Posterior vena cava (tissue), 2 donors: ENCODE results near the gene IL34. TPM values are rescaled to one million over a fixed set of nuclear protein-coding genes. Genes with fewer than 3 reads are reported as not detected.
"Not testable (repeated sequence)": the region's sequence is repeated elsewhere in the genome, so short reads cannot be mapped to it uniquely, and the experiment has no call there.

Experiments used
- DNase-seq: peaks from one replicate; pipeline ENCODE4 v3.0.0-alpha.2; 2020; ENCODE audit warnings: low spot score
- intact Hi-C, 2 donors: fragments of 100-400 bp; cut with DNase I; formaldehyde crosslinking; loops; one replicate each; pipeline versions ENCODE4 v1.14.1 to v1.14.2; 2022 to 2023
- total RNA-seq, 2 donors: library from RNA; stranded (reverse); fragmentation: NEBNext Ultra II Directional; extraction: Animal tissue kit (Norgen Biotek cat#: 25700); gene quantifications; one replicate each; pipeline ENCODE4 v1.2.1, GENCODE V29; 2021
- donor health status: DM: yes; HTN: yes; CAD: no.
- donor health status: DM: yes; HTN: yes; CAD: no.

Gene IL34
- total RNA-seq, 2 donors from 2014 or later, result 4.0 to 4.3 TPM

DNA sequence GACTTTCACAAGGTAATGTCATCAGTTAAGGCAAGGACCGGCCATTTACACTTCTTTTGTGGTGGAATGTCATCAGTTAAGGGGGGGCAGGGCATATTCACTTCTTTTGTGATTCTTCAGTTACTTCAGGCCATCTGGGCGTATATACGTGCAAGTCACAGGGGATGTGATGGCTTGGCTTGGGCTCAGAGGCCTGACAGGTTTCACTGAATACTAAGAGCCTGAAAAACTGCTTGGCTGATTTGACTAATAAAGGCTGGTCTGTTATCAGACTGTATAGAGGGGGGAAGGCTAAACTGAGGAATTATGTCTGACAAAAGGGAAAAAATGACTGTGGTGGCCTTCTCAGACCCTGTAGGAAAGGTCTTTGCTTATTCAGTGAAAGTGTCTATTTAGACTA lies 24.5 kb upstream of the IL34 start:
- intact Hi-C loops, DNase-seq: not testable (repeated sequence)

DNA sequence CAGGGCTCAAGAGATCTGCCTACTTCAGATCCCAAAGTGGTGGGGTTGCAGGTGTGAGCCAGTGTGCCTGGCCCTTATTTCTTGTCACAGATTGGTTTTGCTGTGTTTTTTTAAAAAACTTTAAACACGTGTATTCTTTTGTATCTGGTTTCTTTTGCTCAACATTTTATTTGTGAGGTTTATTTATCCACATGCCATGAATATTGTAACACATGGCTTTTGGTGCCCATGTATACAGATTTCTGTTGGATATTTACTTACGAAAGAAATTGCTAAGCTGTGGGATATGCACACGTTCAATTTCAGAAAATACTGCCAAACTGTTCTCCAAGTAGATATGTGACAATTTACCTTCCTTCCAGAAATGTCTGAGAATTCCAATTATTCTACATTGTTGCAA lies 18.7 kb upstream of the IL34 start:
- no peak for DNase-seq
- intact Hi-C loops, result no loop called here

- no peak for DNase-seq
- intact Hi-C loops, result loop anchor here in 1 of 2 donors (5.0 kb wide), 1 partner anchor 39 kb away; no protein-coding TSS in a partner anchor
Observed at GRCh38 chr16:70630960-70631745, 15.2 kb upstream of the IL34 start.

DNA sequence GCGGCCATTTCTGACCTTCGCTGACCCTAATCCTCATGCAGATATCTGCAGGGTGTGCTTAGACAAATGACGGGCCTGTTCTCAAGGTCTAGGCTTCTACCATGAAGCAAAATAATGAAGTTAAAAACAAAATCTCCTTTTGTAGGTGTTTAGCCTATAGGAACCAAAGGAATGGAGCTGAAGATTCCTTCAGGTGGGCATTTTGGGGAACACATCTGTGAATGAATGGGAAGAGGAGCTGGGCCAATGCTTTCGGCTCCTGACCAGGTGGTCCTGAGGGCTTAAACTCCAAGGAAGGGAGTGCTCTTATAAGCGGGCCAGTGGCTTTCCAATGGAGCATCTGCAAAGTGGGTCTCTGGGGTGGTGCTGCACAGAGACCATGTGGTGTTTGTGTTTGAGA lies 14.1 kb upstream of the IL34 start:
- intact Hi-C loops, result loop anchor here in 1 of 2 donors (5.0 kb wide), 1 partner anchor 40 kb away; no protein-coding TSS in a partner anchor

GRCh38 chr16:70633617-70634016 lies 12.7 kb upstream of the IL34 start:
- intact Hi-C loops, result loop anchor here in 1 of 2 donors (5.0 kb wide), 1 partner anchor 41 kb away; no protein-coding TSS in a partner anchor
- DNase-seq, result not testable (repeated sequence)

More for the DNA sequence above, 14.1 kb upstream of the IL34 start:
- no peak for DNase-seq

- DNase-seq, result no peak
- intact Hi-C loops, result loop anchor here in 1 of 2 donors (5.0 kb wide), 1 partner anchor 43 kb away; no protein-coding TSS in a partner anchor
Observed at GRCh38 chr16:70634861-70635260, 11.5 kb upstream of the IL34 start.

DNA sequence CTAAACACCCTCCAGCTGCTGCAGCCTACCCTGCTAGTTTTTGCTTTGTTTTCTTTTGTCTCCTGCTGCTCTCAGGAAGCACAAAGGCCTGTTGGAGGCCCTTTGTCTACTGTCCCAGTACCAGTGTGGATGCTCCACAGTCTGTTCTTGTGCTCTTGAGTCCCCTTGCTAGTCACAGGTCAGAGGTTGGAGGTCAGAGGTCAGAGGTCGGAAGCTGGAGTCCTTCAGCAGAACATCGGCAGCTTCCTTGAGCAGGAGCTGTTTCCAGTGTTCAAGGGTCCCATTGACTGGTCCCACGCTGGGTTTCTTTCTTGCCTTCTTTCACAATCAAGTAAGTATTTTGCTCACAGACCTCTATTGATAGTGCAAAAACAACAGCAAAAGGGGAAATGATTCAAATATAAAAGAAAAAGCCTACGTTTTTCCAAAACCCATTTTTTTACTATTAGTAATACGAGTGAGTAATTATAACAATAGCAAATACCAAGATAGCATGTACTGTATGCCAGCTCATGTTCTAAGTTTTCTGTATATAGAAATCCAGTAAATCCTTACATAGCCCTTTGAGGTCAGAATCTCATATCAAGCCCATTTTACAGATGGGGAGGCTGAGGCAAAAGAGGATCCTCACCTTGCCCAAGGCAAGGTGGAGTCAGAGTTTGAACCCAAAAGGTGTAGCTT lies 10.9 kb upstream of the IL34 start:
- intact Hi-C loops, result no loop called here
- DNase-seq, result no peak

GRCh38 chr16:70638814-70639792 lies 7.3 kb upstream of the IL34 start:
- DNase-seq, result no peak
- intact Hi-C loops, result no loop called here

- intact Hi-C loops, result loop anchor here in 1 of 2 donors (10.0 kb wide), 2 partner anchors 68 to 278 kb away; no protein-coding TSS in a partner anchor
Observed at GRCh38 chr16:70642633-70643032, 3.7 kb upstream of the IL34 start.

DNA sequence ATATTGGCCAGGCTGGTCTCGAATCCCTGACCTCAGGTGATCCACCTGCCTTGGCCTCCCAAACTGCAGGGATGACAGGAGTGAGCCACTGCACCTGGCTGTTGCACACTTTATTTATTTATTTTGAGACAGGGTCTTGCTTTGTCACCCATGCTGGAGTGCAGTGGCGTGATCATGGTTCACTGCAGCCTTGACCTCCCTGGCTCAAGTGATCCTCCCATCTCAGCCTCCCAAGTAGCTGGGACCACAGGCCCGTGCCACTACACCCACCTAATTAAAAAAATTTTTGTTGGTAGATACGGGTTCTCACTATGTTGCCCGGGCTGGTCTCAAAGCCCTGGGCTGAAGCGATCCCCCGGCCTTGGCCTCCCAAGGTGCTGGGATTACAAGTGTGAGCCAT lies 3.1 kb upstream of the IL34 start:
- DNase-seq, result not testable (repeated sequence)
- intact Hi-C loops, result loop anchor here in 1 of 2 donors (10.0 kb wide), 2 partner anchors 68 to 278 kb away; no protein-coding TSS in a partner anchor

More at GRCh38 chr16:70642633-70643032, 3.7 kb upstream of the IL34 start:
- DNase-seq, result no peak

DNA sequence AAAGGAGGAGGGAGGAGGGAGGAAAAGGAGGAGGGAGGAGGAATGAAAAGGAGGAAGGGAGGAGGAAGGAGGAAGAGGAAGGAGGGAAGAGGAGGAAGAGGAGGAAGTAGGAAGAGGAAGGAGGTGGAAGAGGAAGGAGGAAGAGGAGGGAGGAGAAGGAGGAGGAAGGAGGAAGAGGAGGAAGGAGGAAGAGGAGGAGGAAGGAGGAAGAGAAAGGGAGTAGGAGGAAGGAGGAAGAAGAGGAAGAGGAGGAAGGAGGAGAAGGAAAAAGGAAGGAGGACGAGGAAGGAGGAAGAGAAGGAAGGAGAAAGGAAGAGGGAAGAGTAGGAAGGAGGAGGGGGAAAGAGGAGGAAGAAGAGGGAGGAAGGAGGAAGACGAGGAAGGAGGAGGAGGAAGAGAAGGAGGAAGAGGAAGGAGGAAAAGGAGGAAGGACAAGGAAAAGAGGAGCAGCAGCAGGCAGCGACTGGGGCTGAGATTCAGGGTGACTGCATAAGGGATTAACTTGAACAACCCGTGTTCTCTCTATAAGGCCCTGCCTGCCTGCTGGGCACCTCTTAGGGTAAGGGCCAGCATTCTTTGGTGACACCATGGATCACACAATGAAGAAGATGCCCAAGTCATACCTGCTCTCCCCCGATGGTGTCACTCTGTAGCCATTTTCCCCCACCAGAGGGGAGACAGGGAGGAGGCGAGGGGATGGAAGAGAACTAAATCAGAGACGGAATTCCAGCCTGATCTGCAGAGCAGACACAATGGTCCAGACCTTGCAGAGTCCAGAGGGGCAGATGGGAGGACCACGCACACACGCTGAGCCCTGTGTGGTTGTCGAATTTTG lies 1.4 kb upstream of the IL34 start:
- intact Hi-C loops, result loop anchor here in 1 of 2 donors (10.0 kb wide), 2 partner anchors 70 to 280 kb away; no protein-coding TSS in a partner anchor
- DNase-seq, result no peak

DNA sequence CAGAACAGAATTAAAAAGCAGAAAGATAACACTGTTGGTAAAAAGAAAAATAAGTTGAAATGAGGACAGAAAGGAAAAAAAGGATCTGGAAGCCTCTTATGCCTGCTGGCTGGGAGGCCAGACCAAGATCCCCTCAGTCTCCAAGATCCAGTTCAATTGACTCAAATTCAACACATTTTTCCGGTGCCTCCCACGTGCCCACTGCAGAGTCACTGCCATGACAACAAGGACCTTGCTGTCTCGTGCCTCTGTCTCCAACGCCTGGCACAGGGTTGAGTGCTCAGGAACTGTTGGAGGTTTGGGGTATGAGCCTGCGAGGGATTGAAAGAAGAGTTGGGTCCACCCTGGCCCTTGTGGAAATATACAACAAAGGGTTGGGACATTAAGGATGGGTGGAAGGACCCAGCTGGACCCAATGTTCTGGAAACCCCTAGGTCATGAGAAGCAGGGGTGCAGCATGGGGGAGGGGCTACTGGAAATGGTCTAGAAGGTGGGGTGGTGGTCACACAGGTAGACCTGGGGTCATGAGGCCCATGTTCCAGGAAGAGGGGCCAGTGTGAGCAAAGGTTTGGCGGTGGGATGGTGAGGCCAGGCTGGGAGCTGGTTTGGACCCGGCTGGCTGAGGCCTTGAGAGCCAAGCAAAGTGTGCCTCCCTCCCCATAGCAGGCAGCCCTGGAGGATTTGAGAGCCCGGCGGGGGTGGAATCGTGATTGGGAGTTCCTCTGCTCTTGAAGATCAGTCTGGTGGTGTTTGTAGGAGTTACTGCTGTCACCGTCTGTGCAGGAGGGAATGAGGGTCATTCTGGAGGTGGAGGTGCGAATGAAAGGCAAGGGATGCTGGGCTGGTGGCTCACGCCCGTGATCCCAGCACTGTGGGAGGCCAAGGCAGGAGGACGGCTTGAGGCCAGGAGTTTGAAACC lies 1.3 kb downstream of the IL34 start:
- DNase-seq, result no peak
- intact Hi-C loops, result loop anchor here in 1 of 2 donors (10.0 kb wide), 2 partner anchors 73 to 283 kb away; no protein-coding TSS in a partner anchor

- no peak for DNase-seq
- intact Hi-C loops, result loop anchor here in 1 of 2 donors (10.0 kb wide), 2 partner anchors 74 to 284 kb away; no protein-coding TSS in a partner anchor
Observed at GRCh38 chr16:70648606-70649005, 2.2 kb downstream of the IL34 start.

- no peak for DNase-seq
- intact Hi-C loops, result loop anchor here in 1 of 2 donors (10.0 kb wide), 2 partner anchors 74 to 284 kb away; no protein-coding TSS in a partner anchor
Observed at GRCh38 chr16:70649300-70649699, 2.9 kb downstream of the IL34 start.

DNA sequence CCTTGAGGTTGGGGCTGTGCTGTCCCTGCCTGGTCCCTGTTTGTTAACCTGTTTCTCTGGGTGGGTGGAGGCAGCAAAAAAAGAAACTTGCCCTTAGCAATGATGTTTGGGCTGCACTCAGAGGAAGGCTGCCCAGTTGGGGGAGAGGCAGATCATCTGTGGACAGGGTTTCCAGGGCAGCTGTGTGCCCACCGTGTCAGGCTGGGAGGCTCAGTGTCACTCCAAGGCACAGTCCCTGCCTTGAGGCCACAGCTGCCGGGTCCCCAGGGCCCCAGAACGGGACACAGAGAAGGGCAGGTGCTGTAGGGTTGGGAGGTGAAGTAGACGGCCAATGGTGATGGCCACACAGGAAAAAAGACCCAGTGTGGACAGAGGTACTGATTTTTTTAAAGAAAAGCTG lies 3.9 kb downstream of the IL34 start:
- intact Hi-C loops, result loop anchor here (10.0 kb wide), 4 partner anchors 75 to 285 kb away; partner anchors contain the start of genes COG4 (in 1 of the 2) and SF3B3 (in 1 of the 2)
- no peak for DNase-seq

DNA sequence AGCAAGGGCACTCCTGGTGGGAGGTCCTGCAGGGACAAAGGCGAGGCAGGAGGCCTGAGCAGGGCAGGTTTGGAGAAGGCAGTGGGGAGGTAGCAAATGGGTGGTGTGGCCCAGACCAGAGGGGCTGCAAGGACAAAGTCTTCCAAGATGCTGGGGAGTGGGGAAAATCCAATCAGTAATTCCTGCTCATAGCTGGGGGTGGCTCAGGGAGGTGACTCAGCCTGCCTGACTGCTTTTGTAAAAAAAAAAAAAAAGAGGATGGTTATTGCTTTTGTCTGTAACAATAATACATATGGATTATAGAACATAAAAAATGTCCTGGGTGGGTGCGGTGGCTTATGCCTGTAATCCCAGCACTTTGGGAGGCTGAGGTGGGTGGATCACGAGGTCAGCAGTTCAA lies 5.2 kb downstream of the IL34 start:
- intact Hi-C loops, result loop anchor here (10.0 kb wide), 4 partner anchors 77 to 287 kb away; partner anchors contain the start of genes COG4 (in 1 of the 2) and SF3B3 (in 1 of the 2)
- no peak for DNase-seq
